Activated CD4-positive, alpha-beta T cell treated with anti-CD3 and anti-CD28 coated beads, Interleukin-2, amount 50 U/mL, for 1 hour (primary cell): ENCODE results near the gene PIWIL4.
A peak's percentile ranks its signal among the peaks of the same experiment; 100 is the strongest.
"Not testable (repeated sequence)": the region's sequence is repeated elsewhere in the genome, so short reads cannot be mapped to it uniquely, and the experiment has no call there.

Experiments
- DNase-seq: peaks from one replicate; pipeline ENCODE4 v3.0.0-alpha.2; 2020

Gene PIWIL4

DNA sequence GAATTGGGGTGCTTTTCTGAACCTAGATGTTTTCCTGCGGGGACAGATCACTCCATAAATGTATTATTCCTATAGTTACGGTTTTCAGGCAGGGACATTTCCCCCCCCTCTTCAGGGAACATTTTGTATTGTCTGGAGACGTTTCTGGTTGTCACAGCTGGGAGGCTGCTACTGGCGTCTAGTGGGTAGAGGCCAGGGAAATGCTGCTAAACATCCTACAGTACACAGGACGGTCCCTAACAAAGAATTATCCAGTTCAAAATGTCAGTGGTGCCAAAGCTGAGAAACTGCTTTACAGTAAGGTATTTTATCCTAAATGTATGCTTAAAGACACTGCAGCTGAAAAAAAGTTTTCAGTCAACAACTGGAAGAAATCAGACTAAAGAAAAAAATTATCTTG, 19.4 kb downstream of the PIWIL4 start:
- no peak for DNase-seq

DNA sequence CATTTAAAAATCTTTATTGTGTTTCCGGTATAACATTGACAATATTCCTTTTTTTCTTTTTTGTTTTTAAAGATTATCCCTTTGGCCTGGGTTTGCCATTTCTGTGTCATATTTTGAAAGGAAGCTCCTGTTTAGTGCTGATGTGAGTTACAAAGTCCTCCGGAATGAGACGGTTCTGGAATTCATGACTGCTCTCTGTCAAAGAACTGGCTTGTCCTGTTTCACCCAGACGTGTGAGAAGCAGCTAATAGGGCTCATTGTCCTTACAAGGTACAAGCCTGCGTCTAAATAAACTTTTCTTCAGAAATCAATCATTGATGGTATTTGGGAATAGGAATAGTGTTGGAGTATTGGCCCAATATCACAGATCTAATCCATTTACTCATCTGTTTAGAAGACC, 19.8 kb downstream of the PIWIL4 start:
- DNase-seq, result no peak

DNA sequence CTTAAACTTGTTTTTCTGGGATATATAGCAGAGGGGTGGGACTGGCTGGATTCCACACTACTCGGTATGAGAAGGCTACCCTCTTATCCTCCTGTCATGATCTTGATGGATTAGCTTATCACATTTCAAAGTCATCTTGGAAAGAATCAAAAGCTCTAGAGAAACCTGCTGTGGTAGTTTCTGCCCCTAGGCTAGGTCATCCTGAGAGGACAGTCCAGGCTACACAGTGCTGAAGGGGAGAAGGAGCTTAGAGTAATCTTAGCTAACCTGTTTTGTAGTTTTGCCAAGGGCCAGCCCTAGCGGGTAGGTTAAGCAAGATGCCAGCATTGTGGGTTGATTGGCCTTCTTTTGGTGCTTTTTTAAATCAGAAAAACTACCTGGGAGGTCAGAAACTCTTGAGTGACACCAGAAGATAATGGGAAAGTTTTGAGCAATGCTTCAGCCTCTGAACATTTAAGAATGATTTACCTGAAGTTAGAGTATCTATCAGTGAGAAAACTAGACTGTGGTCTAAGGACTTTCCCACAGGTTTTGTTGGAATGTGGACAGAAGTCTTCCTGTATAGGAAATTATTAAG, 21.3 kb downstream of the PIWIL4 start:
- DNase-seq, result no peak

DNA sequence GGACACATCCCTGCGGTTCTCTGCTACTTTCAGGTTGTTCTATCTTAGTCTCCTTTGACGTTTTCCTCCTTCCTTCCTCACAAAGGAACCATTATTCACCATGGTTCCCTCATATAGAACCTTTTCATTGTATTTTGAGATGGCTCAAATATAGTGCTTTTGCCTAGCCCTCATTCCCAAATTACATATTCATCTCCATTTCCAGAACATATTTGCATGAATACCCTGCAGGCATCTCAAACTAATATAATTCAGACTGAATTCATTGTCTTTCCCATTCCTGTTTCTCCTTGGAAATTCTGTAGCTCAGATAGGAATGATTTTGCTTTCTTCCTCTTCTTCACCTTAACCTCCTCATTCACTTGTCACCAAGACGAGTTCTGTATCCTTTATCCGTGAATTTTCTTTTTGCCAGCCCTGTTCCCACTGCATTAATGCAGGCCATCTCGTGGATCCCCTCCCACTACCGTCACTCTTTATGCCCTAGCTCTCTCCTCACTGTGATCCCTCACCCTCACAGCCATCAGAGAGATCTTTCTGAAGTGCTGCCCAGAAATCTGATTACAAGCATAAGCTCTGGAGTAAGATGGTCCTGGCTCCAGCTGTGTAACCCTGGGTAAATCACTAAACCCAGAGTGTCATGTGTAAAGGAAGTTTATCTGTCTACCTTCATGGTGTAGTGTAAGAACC, 23.3 kb downstream of the PIWIL4 start:
- no peak for DNase-seq

DNA sequence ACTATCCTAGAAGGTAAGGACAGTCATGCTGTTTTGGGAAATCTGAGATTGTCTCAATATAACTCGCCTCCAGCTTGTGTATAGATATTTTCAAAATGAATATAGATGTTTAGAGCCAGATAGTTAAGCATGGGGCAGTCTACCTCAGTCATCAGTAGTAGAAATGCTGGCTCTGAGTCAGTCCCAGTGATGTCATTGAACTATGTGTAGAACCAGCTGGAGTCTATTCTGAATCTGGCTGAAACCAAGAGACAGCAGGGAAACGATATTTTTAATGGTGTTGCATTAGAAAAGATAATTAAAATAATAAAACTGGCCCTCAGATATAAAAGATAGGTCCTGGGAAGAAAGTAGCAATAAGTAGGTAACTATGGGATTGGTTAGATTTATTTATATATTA, 25.9 kb downstream of the PIWIL4 start:
- DNase-seq, result no peak

DNA sequence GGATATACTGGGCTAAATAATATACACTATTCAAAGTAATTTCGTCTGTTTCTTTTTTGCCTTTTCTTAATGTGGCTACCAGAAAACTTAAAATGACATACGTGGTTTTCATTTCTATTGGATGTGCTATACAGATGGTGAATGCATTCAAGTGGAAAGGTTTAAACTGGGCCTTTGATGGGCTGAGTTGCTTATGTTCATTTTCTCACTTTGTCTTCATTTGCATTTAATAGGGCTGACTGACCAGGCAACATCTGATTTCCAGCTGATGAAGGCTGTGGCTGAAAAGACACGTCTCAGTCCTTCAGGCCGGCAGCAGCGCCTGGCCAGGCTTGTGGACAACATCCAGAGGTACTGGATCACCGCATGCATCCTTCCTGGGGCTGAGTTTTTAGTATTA, 27.9 kb downstream of the PIWIL4 start:
- DNase-seq, result no peak

DNA sequence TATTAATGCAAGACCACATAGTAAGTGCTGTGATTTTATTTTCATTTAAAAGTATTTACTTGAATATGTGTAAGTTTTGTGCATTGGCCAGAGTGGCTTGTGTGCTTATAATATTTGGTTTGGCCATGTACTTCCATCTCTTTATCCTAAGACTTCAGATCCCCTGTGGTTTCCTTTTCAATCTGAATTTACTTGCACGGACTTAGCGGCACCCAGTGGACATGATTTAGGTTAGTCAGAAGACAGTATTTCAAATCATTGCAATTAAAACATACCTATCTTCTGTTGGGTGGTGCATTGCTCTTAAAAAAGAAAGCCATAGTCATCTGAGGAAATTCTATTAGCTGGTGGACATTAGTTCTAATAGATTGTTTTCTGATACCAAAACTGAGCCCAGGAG, 30.7 kb downstream of the PIWIL4 start:
- no peak for DNase-seq

DNA sequence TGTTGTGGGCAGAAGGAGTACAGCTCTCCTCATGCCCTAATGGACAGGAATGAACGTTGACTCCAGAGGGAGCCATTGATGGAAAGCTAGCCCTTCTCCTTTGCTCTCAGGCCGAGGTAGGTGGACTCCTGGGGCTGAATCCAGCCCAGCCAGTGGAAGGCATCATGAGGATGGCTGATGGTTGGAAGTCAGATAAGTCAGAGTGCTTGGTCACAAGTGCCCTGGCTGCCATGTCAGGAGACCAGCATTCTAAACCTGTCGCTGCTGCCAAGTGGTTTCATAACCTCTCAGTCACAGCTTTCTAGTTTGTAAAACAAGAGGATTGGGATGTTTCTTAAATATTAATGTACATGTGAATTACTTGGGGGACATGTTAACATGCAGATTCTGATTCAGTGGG, 32.3 kb downstream of the PIWIL4 start:
- DNase-seq, result no peak

DNA sequence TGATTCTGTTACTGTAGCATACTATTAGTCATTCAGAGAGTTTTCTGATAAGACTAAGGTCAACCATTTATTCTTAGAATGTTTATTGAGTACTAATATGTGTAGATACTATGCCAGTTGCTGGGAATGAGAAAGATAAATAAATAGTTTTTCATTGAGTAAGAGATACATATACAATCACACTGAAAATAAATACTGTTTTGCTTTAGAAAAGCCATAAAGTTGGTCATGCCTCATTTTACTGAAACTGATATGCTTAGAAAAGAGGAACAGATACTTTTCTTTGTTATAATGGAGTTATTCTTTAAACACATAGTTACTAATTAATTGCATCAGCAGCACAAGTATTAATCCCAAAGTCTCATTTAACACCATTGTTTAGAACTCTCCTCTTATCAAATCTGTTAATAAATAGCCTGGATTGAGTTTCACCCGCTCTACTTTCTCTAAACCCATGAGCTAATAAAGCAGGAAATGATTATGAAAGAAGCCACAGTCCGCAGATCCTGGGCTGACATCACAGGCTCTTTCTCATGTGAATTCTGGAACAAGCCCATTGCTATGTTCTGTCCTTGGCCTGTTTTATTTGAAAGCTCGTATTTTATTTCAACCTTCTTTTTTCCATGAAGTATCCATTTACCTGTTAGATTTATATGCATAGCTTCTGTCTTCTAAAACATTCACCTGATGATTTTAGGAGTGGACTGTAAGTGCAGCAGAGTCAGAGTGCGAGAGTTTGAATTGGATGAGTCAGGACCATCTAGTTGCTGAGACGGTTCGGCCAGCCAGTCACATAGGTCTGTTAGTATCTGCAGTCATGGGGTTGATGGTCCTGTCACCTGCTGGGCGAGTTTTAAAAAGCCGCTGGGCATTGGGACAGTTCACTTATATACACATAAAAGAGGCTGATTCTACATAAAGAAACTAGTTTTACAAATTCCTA, 35.5 kb downstream of the PIWIL4 start:
- DNase-seq, result peak; percentile 7

DNA sequence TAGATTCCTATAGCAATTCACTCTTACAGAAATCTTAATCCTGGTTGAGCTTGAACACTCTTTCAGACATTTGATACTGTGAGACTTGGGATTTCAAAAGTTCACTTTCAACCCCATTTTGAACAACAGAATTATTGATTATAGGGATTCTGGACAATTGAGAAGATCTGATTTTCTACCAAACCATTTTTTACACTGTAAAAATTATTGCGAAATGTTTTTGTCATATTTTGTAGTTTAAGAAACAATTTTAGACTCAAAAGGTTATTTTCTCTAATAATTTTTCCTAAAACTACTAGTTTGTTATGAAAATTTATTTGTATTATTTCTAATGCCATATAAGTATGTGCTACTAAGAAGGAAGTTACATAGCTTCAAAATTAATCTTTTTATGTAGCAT, 36.4 kb downstream of the PIWIL4 start:
- no peak for DNase-seq

DNA sequence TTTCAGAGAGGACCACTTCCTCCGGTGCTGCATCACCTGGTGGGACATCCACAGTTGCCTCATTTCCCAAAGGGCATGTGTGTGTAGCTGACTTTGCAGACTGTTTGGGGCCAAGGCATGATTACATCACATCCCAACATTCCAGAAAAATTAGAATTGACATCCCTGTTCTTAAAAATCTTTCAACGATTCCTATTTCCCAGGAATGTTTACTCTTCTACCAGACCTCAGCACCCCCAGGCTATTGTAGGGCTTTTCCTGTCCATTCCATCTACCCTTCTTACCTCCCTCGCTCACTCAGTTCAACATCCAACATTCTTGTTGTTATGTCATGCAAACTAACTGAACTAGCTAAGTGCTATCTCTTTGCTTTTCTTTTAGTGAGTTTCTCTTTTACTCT, 37.3 kb downstream of the PIWIL4 start:
- no peak for DNase-seq

DNA sequence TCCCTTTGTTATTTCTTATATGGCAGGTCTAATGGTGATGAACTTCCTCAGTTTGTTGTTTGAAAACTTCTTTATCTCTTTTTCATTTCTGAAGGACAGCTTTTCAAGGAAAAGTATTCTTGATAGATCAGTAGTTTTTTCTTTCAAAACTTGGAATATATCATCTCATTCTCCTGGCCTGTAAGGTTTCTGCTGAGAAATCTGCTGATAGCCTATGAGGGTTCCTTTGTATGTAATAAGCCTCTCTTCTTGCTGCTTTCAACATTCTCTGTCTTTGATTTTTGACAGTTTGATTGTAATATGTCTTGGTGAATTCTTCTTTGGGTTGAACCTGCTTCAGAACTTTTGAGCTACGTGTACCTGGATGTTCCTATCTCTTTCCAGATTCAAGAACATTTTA, 46.0 kb downstream of the PIWIL4 start:
- no peak for DNase-seq

DNA sequence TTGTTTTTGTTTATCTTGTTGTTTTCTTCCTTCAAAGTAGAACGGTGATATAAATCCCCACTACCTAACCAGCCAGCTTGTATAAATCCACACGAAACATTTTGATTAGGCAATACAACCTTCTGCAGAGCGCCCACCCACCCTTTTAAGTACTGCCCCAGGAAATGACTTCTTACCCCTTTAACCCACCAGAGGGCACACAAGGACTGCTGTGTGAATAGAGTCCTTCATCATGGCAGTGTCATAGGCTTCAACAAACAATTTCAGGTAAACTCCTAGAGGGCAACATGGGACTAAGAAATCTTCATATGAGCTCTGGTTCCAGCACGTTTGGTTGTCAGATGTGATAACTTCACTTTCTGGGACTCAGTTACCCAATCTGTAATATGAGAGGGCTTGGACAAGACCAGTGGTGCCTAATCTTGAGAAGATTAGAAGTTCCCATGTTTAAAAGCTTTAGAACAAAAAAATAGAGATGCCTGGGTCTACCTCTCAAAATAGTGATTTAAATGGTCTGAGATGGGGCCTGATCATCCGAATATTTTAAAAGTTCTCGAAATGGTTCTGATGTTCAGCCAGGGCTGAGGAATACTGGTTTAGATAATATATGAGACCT, 56.1 kb downstream of the PIWIL4 start:
- peak; percentile 13 for DNase-seq

DNA sequence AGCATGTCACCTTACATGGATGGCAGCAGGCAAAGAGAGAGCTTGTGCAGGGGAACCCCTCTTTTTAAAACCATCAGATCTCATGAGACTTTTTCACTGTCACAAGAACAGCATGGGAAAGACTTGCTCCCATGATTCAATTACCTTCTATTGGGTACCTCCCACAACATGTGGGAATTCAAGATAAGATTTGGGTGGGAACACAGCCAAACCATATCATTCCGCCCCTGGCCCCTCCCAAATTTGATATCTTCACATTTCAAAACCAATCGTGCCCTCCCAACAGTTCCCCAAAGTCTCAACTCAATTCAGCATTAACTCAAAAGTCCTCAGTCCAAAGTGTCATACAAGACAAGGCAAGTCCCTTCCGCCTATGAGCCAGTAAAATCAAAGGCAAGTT, 58.3 kb downstream of the PIWIL4 start:
- not testable (repeated sequence) for DNase-seq

DNA sequence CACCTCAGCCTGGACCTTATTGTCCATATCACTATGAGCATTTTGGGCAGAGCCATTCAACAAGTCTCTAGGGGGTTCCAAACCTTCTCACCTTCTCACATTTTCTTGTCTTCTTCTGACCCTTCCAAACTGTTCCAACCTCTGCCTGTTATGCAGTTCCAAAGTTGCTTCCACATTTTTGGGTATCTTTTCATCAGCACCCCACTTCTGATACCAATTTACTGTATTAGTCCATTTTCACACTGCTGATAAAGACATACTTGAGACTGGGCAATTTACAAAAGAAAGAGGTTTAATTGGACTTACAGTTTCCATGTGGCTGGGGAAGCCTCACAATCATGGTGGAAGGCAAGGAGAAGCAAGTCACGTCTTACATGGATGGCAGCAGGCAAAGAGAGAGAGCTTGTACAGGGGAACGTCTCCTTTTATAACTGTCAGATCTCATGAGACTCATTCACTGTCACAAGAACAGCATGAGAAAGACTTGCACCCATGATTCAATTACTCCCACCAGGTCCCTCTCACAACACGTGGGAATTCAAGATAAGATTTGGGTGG, 59.9 kb downstream of the PIWIL4 start:
- DNase-seq, result not testable (repeated sequence)

DNA sequence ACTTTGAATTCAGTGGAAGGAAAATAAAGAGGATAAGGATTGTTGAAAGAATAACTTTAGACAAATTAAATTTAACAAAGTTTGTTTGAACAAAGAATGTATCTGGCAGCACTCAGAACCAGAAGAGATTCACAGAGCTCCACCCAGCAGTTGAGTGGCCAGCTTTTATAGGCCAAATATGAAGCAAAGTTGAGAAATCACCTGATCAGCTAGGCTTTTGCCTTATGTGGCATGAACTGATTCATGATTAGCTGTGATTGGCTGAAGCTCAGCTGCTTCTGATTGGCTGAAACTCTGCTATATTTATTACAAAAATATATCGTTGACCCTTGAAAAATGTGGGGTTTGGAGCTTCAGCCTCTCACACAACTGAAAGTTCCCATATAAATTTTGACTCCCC, 62.6 kb downstream of the PIWIL4 start:
- no peak for DNase-seq

DNA sequence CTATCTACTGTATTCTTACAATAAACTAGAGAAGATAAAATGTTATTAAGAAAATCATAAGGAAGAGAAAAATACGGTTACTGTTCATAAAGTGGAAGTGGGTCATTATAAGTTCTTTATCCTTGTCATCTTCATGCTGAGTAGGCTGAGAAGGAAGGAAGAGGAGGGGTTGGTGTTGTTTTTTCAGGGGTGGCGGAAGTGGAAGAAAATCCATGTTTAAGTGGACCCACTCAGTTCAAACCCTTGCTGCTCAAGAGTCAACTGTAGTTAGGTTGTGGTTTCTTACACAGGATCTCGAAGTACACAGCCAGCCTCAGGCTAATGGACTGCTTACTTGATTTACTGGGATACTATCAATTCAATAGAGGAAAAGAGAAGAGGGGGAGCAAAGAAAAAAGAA, 63.1 kb downstream of the PIWIL4 start:
- no peak for DNase-seq

DNA sequence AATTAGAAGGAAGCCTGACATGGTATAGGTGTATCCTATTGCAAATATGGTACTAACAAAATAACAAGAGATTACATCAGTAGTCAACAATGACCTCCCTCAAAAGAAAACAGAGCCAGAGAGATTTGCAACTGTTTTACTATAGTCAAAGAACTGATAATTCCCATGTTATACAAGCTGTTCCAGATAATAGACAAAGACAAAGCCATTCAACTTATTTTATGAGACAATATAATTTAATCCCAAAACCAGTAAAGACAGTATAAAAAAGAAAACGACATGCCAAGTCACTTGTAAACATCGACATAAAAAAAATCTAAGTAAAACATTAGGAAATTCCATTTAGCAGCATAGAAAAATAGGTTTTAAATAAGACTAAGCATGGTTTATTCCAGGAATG, 65.2 kb downstream of the PIWIL4 start:
- DNase-seq, result no peak

DNA sequence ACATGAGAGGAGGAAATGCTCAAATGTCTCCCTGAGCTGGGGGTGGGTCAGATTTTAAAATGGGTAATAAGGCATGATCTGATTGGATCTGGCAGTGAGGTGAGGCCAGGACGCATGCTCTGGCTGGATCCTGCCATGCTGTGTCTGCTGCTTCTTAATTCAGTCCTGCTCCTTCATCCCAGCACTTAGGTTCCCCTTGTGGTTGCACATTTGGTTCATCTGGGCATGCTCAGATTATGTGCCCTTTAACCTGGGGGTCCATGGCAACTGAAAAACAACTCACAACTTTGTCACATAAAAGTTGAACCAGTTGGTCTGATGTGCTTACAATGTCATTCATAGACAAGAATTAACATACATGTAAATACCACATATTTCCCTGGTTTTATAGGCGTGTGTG, 67.9 kb downstream of the PIWIL4 start:
- DNase-seq, result no peak

DNA sequence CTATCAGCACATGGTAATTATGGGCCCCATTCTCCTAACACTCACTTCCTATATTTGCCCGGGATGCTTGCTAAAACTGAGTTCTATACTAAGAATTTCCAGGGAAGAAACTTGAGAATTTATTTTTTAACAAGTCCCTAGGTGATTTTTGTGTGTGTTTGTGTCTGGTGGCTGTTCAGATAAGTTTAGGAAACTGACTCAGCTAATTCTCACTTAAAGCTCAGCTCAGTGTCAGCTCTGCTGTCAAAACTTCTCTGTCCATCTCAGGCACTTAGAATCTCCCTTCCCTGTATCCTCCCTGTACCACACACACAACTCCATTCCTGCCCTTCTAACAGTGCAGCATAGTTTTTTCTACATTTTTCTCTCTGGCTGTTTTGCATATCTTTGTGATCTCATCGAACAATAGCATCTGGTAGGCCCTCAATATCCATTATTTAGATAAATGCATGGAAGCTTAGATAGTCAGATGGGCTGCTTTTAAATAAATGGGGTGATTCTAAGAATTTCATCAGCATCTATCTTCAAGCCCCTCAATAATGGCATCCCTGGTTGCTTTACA, 69.3 kb downstream of the PIWIL4 start:
- DNase-seq, result no peak

DNA sequence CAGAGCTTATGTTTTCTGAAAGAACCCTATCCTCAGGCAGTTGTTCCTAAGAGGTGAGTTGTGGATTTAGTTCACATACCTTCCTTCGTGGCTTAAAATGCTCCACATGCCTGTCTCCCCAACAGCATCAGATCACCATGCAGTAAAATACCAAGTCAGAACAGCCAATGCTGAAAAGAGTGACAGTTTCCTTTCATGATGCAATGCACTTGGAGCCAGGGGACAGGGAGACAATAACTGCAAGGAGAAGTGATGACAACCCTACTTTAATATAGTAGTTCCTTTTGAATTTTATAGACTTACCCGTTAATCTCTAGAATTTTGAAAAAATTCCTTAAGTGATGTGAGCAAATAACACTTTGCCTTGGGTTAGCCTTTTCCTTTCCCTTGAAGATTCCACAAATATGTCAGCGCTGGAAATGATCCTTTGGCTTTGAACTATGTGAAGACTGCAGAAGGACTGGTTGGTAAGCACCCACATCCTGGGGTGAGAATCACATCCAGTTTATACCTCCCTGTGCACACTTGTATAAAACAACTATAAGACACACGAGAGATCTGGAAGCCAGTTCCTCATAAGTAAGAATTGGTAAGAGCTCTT, 71.2 kb downstream of the PIWIL4 start:
- DNase-seq, result no peak

DNA sequence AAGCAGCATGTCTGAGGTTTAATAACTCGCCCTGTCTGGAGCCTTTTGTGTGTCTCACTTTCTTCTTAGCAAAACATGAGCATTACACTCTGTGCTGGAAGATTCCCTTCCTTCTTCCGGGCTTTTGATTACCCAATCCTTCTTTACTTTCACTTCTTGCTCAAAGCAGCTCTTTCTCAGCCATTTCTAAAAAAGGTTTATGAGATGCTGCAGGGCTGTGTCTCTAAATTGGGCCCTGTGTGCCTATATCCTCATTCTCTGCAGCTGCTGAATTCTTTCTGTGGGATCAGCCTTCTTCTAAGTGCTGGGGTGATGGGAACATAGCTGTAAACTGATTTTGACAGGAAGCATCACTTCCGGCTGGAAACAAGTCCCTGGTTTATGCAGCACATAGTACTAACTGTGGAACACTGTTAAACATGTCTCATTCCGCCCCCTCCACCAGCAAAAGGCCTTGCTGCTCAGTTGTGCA, 71.8 kb downstream of the PIWIL4 start:
- DNase-seq, result no peak
